ENCODE results near the gene PARD3B.

The PARD3B gene

GRCh38 chr2:205297846-205298245 is 752.6 kb downstream of the PARD3B start:
- Histone ChIP-seq H3K4me1 (ENCODE audit: control insufficient read depth, insufficient read depth, low read length) (peaks cover 16% of the 10 kb centered on the region), H3K27me3 (ENCODE audit: control insufficient read depth, insufficient read depth, low read length) (no peaks in the 10 kb centered on the region), H3K9ac (ENCODE audit: low read length) (no peak overlapping the region), H3K9me3 (ENCODE audit: control insufficient read depth, low read length) (no peaks in the 10 kb centered on the region), H3K36me3 (ENCODE audit: control insufficient read depth, insufficient read depth, low read length) (no peaks in the 10 kb centered on the region), H3K4me3 (ENCODE audit: low read length) (no peak overlapping the region)

GRCh38 chr2:205311201-205311600 is 765.9 kb downstream of the PARD3B start:
- Histone ChIP-seq H3K36me3 (ENCODE audit: control insufficient read depth, insufficient read depth, low read length) (no peaks in the 10 kb centered on the region), H3K9me3 (ENCODE audit: control insufficient read depth, low read length) (no peaks in the 10 kb centered on the region), H3K4me3 (ENCODE audit: low read length) (no peak overlapping the region), H3K4me1 (ENCODE audit: control insufficient read depth, insufficient read depth, low read length) (no peaks in the 10 kb centered on the region), H3K9ac (ENCODE audit: low read length) (no peak overlapping the region), H3K27me3 (ENCODE audit: control insufficient read depth, insufficient read depth, low read length) (no peaks in the 10 kb centered on the region)

GRCh38 chr2:205321231-205321630 is 776.0 kb downstream of the PARD3B start:
- Histone ChIP-seq H3K4me1 (ENCODE audit: control insufficient read depth, insufficient read depth, low read length) (no peaks in the 10 kb centered on the region), H3K9ac (ENCODE audit: low read length) (no peak overlapping the region), H3K9me3 (ENCODE audit: control insufficient read depth, low read length) (no peaks in the 10 kb centered on the region), H3K27me3 (ENCODE audit: control insufficient read depth, insufficient read depth, low read length) (no peaks in the 10 kb centered on the region), H3K36me3 (ENCODE audit: control insufficient read depth, insufficient read depth, low read length) (no peaks in the 10 kb centered on the region), H3K4me3 (ENCODE audit: low read length) (no peak overlapping the region)

DNA sequence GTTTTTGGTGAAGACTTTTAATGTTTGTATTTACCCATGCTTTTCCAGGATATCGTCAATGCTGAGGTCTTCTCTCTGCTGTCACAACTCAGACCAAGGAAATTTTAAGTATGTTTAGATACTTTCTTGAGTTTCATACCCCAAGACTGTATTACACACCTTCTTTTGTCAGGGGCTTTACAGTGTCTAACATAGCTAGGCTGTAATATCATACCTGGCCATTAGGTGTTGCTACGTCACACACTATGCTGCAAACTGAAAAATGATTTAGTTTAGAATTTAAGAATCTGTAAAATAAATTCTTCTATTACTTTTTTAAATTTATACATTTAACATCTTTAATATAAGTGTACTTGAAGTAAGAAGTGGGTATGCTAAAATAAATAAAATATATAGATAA is 778.7 kb downstream of the PARD3B start:
- H3K27me3 ChIP-seq (ENCODE audit: control insufficient read depth, insufficient read depth, low read length), result no peaks in the 10 kb centered on the region
- H3K9me3 ChIP-seq (ENCODE audit: control insufficient read depth, low read length), result no peaks in the 10 kb centered on the region
- no peak overlapping the region for H3K4me3 ChIP-seq (ENCODE audit: low read length)
- no peaks in the 10 kb centered on the region for H3K4me1 ChIP-seq (ENCODE audit: control insufficient read depth, insufficient read depth, low read length)
- H3K9ac ChIP-seq (ENCODE audit: low read length), result no peak overlapping the region
- no peaks in the 10 kb centered on the region for H3K36me3 ChIP-seq (ENCODE audit: control insufficient read depth, insufficient read depth, low read length)

DNA sequence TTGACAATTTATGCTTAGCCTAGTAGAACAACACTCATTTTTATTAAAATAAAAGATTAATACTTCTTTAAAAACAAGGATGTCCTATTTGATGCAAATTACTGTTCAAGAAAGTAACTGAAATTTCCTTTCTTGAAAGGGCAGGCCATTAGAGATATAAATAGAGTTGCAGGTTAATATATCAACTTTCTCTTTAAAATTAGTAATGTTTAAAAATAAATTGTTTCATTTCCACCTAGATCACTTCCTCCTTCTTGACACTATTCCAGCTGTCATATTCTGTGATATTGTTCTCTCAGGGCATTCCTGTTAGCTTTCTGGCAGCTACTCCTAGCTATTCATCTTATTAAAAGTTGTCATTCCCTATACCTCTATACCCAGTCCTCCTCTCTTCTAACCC is 779.1 kb downstream of the PARD3B start:
- H3K4me1 ChIP-seq (ENCODE audit: control insufficient read depth, insufficient read depth, low read length), result no peaks in the 10 kb centered on the region
- no peaks in the 10 kb centered on the region for H3K36me3 ChIP-seq (ENCODE audit: control insufficient read depth, insufficient read depth, low read length)
- no peak overlapping the region for H3K9ac ChIP-seq (ENCODE audit: low read length)
- H3K4me3 ChIP-seq (ENCODE audit: low read length), result no peak overlapping the region
- no peaks in the 10 kb centered on the region for H3K27me3 ChIP-seq (ENCODE audit: control insufficient read depth, insufficient read depth, low read length)
- no peaks in the 10 kb centered on the region for H3K9me3 ChIP-seq (ENCODE audit: control insufficient read depth, low read length)

GRCh38 chr2:205333351-205333750 is 788.1 kb downstream of the PARD3B start:
- Histone ChIP-seq H3K9me3 (ENCODE audit: control insufficient read depth, low read length) (no peaks in the 10 kb centered on the region), H3K36me3 (ENCODE audit: control insufficient read depth, insufficient read depth, low read length) (no peaks in the 10 kb centered on the region)

DNA sequence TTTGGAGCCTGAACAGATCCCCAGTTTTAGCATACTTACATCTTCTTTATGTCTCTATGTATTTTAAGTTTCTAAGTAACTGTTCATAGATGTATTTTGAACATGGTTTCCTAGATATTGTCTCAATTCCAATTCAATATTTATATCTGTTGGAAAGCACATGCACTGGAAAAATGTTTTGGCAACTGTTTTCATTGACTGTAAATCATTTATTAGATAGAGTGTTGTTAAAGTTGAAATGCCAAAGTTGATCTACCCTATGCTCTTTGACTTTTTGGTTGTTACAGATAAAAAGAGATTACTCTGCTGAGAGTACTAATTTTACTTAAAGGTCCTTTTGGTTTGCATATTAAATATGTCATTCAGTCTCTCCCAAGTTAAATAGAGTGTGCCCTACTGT is 792.0 kb downstream of the PARD3B start:
- Histone ChIP-seq H3K4me3 (ENCODE audit: low read length) (no peak overlapping the region), H3K9me3 (ENCODE audit: control insufficient read depth, low read length) (no peaks in the 10 kb centered on the region), H3K4me1 (ENCODE audit: control insufficient read depth, insufficient read depth, low read length) (no peaks in the 10 kb centered on the region), H3K9ac (ENCODE audit: low read length) (no peak overlapping the region), H3K27me3 (ENCODE audit: control insufficient read depth, insufficient read depth, low read length) (no peaks in the 10 kb centered on the region), H3K36me3 (ENCODE audit: control insufficient read depth, insufficient read depth, low read length) (no peaks in the 10 kb centered on the region)

More at GRCh38 chr2:205333351-205333750, 788.1 kb downstream of the PARD3B start:
- H3K27me3 ChIP-seq (ENCODE audit: control insufficient read depth, insufficient read depth, low read length), result no peaks in the 10 kb centered on the region
- H3K9ac ChIP-seq (ENCODE audit: low read length), result no peak overlapping the region
- H3K4me3 ChIP-seq (ENCODE audit: low read length), result no peak overlapping the region
- no peaks in the 10 kb centered on the region for H3K4me1 ChIP-seq (ENCODE audit: control insufficient read depth, insufficient read depth, low read length)

- no peaks in the 10 kb centered on the region for H3K36me3 ChIP-seq (ENCODE audit: control insufficient read depth, insufficient read depth, low read length)
- no peak overlapping the region for H3K9ac ChIP-seq (ENCODE audit: low read length)
- no peaks in the 10 kb centered on the region for H3K4me1 ChIP-seq (ENCODE audit: control insufficient read depth, insufficient read depth, low read length)
- H3K4me3 ChIP-seq (ENCODE audit: low read length), result no peak overlapping the region
- H3K9me3 ChIP-seq (ENCODE audit: control insufficient read depth, low read length), result no peaks in the 10 kb centered on the region
- no peaks in the 10 kb centered on the region for H3K27me3 ChIP-seq (ENCODE audit: control insufficient read depth, insufficient read depth, low read length)
Measured at GRCh38 chr2:205338156-205338555, 792.9 kb downstream of the PARD3B start.

DNA sequence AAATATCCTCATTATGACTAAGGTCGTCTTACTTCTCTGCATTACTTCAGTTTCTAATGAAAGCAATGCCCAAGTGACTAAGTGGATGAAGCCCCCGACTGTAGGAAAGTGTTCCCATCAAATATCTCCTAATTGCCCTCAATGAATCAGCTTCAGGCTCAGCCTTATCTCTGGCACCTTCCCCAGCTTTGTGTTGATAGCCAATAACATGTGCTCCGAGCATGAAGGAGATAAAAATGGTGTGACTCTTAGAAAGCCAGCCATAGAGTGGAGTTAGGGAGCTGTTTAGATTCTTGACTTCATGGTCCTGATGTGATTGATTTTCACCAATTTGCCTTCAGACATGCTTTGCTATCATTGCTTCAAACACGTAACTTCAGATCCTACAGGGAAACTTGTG is 797.8 kb downstream of the PARD3B start:
- Histone ChIP-seq H3K4me1 (ENCODE audit: control insufficient read depth, insufficient read depth, low read length) (no peaks in the 10 kb centered on the region), H3K9me3 (ENCODE audit: control insufficient read depth, low read length) (no peaks in the 10 kb centered on the region), H3K4me3 (ENCODE audit: low read length) (no peak overlapping the region), H3K27me3 (ENCODE audit: control insufficient read depth, insufficient read depth, low read length) (no peaks in the 10 kb centered on the region), H3K9ac (ENCODE audit: low read length) (no peak overlapping the region), H3K36me3 (ENCODE audit: control insufficient read depth, insufficient read depth, low read length) (no peaks in the 10 kb centered on the region)

GRCh38 chr2:205346649-205347048 is 801.4 kb downstream of the PARD3B start:
- H3K9ac ChIP-seq (ENCODE audit: low read length), result no peak overlapping the region
- no peaks in the 10 kb centered on the region for H3K4me1 ChIP-seq (ENCODE audit: control insufficient read depth, insufficient read depth, low read length)
- no peak overlapping the region for H3K4me3 ChIP-seq (ENCODE audit: low read length)
- H3K9me3 ChIP-seq (ENCODE audit: control insufficient read depth, low read length), result no peaks in the 10 kb centered on the region
- no peaks in the 10 kb centered on the region for H3K27me3 ChIP-seq (ENCODE audit: control insufficient read depth, insufficient read depth, low read length)
- no peaks in the 10 kb centered on the region for H3K36me3 ChIP-seq (ENCODE audit: control insufficient read depth, insufficient read depth, low read length)

GRCh38 chr2:205347899-205348298 is 802.6 kb downstream of the PARD3B start:
- no peak overlapping the region for H3K9ac ChIP-seq (ENCODE audit: low read length)
- H3K4me1 ChIP-seq (ENCODE audit: control insufficient read depth, insufficient read depth, low read length), result no peaks in the 10 kb centered on the region
- no peaks in the 10 kb centered on the region for H3K9me3 ChIP-seq (ENCODE audit: control insufficient read depth, low read length)
- no peak overlapping the region for H3K4me3 ChIP-seq (ENCODE audit: low read length)
- no peaks in the 10 kb centered on the region for H3K27me3 ChIP-seq (ENCODE audit: control insufficient read depth, insufficient read depth, low read length)
- H3K36me3 ChIP-seq (ENCODE audit: control insufficient read depth, insufficient read depth, low read length), result no peaks in the 10 kb centered on the region

DNA sequence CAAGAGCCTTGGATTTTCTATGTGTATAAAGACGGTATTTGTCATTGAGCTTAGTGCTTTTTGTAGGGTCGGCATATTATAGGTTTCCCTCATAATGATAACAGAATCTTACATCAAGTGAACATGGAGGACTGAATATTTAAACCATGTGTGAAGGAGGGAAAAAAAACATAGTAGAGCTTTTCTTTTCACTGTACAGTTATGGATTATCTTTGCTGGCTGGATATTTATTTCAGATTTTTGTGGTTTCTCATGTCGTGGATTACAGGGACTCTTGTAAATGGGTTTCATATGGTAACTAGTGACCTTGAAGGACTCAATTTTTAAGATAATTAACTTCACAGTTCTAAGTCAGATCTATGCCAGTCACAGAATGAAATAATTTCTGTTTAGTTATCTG is 806.8 kb downstream of the PARD3B start:
- no peaks in the 10 kb centered on the region for H3K4me1 ChIP-seq (ENCODE audit: control insufficient read depth, insufficient read depth, low read length)
- no peaks in the 10 kb centered on the region for H3K36me3 ChIP-seq (ENCODE audit: control insufficient read depth, insufficient read depth, low read length)
- H3K4me3 ChIP-seq (ENCODE audit: low read length), result no peak overlapping the region
- H3K9ac ChIP-seq (ENCODE audit: low read length), result no peak overlapping the region
- H3K27me3 ChIP-seq (ENCODE audit: control insufficient read depth, insufficient read depth, low read length), result no peaks in the 10 kb centered on the region
- H3K9me3 ChIP-seq (ENCODE audit: control insufficient read depth, low read length), result no peaks in the 10 kb centered on the region

DNA sequence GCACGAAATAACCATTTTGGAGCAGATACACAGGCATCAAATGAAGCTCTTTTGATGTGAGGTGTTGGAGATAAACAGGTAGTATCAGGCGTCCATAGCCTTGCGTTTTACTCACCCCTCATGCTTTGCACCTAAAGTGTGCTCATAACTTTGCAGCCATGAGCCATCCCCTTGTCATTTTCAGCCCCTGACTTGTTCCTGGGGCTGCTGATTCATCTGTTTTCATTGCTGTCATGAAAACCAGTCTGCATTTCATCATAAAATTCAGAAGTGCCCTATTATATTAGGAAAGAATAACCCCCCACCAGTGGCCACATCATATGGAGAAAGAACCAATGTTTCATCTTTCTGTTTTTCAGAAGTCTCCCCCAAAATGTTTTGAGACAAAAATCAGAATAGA is 807.3 kb downstream of the PARD3B start:
- no peak overlapping the region for H3K9ac ChIP-seq (ENCODE audit: low read length)
- no peaks in the 10 kb centered on the region for H3K27me3 ChIP-seq (ENCODE audit: control insufficient read depth, insufficient read depth, low read length)
- no peaks in the 10 kb centered on the region for H3K36me3 ChIP-seq (ENCODE audit: control insufficient read depth, insufficient read depth, low read length)
- H3K9me3 ChIP-seq (ENCODE audit: control insufficient read depth, low read length), result no peaks in the 10 kb centered on the region
- H3K4me1 ChIP-seq (ENCODE audit: control insufficient read depth, insufficient read depth, low read length), result no peaks in the 10 kb centered on the region
- no peak overlapping the region for H3K4me3 ChIP-seq (ENCODE audit: low read length)

All from mucosa of stomach (tissue), 1 donor.